Fibroblast of skin of right quadriceps (primary cell): ENCODE results near the gene LRRC8C.

Experiments
- DNase-seq: peaks from one replicate; pipeline ENCODE4 v3.0.0-alpha.2; 2013

The LRRC8C gene

GRCh38 chr1:89635825-89636815 lies 3.2 kb downstream of the LRRC8C start:
- DNase-seq: peak; percentile 82

GRCh38 chr1:89637496-89637895 lies 4.6 kb downstream of the LRRC8C start:
- no peak for DNase-seq

- DNase-seq: no peak
Observed at GRCh38 chr1:89640440-89640839, 7.5 kb downstream of the LRRC8C start.

- DNase-seq: no peak
Observed at GRCh38 chr1:89641781-89642180, 8.9 kb downstream of the LRRC8C start.

GRCh38 chr1:89643577-89643976 lies 10.7 kb downstream of the LRRC8C start:
- no peak for DNase-seq

- DNase-seq: no peak
Observed at GRCh38 chr1:89644119-89644814, 11.3 kb downstream of the LRRC8C start.

GRCh38 chr1:89646259-89646658 lies 13.3 kb downstream of the LRRC8C start:
- no peak for DNase-seq

GRCh38 chr1:89649783-89650182 lies 16.9 kb downstream of the LRRC8C start:
- DNase-seq: no peak

- DNase-seq: no peak
Observed at GRCh38 chr1:89652373-89652772, 19.5 kb downstream of the LRRC8C start.

- DNase-seq: no peak
Observed at GRCh38 chr1:89657886-89658285, 25.0 kb downstream of the LRRC8C start.

- DNase-seq: no peak
Observed at GRCh38 chr1:89659322-89660081, 26.6 kb downstream of the LRRC8C start.

GRCh38 chr1:89660224-89661061 lies 27.5 kb downstream of the LRRC8C start:
- DNase-seq: peak; percentile 29

GRCh38 chr1:89665941-89666340 lies 33.0 kb downstream of the LRRC8C start:
- DNase-seq: no peak

GRCh38 chr1:89666640-89667039 lies 33.7 kb downstream of the LRRC8C start:
- DNase-seq: no peak

- no peak for DNase-seq
Observed at GRCh38 chr1:89667691-89668090, 34.8 kb downstream of the LRRC8C start.

GRCh38 chr1:89668961-89669360 lies 36.0 kb downstream of the LRRC8C start:
- DNase-seq: no peak

- DNase-seq: no peak
Observed at GRCh38 chr1:89669441-89669840, 36.5 kb downstream of the LRRC8C start.

- peak; percentile 14 for DNase-seq
Observed at GRCh38 chr1:89670163-89670562, 37.2 kb downstream of the LRRC8C start.

- no peak for DNase-seq
Observed at GRCh38 chr1:89670711-89671110, 37.8 kb downstream of the LRRC8C start.

GRCh38 chr1:89671775-89672488 lies 39.0 kb downstream of the LRRC8C start:
- DNase-seq: peak; percentile 69

- no peak for DNase-seq
Observed at GRCh38 chr1:89672489-89673183, 39.7 kb downstream of the LRRC8C start.
